HUDEP-2 (cell line): ENCODE measurements around the gene CCDC186.

Experiments used
- DNase-seq, 76 experiments: peaks; one replicate each; lab custom pipeline; 2025; ENCODE audit not compliant: unreplicated experiment in 76 of 76; lab: John Stamatoyannopoulos, UW

The CCDC186 gene

DNA sequence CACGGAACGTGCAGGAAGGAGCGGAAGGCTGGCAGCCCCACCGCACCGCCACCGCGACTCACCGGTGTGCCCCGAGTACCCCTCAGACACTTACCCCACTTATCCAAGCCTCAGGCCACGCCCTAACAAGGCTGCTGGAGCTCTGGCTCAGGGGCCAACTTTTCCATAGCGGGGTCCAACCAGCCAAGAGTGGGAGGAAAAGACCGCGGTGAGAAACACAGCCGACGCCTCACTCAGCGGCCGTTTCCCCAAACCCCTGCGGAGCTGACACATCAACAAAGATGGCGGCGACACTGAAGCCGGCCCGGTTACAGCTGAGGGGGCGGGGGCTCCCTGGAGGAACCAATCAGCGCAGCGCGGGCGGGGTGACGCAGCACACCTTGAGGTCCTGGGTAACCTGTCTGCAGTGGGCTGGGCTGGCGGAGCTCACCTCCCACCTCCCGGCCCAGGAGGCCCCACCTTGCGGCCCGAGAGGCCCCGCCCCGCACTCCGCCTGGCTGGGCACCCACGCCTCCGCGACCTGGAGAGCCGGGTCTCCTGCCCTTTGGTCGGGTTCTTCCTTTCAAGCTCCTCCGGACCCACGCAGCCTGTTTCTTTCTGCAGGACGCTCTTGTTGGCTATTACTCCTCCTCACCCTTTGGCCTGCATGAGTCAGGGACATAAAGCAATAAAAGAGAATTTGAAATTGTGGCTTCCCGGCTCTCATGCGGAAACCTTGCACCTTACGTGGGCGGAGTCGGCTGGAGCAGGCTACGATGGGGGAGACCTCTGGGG, at the start of gene CCDC186:
TSS of gene CCDC186 (minus strand) at position 283 of the 774 bp plus-strand sequence. CDS start 10,935 bp downstream, outside the sequence.
- peak in 75 of 76 experiments; percentile 30 to 93 (median 84) for DNase-seq

DNA sequence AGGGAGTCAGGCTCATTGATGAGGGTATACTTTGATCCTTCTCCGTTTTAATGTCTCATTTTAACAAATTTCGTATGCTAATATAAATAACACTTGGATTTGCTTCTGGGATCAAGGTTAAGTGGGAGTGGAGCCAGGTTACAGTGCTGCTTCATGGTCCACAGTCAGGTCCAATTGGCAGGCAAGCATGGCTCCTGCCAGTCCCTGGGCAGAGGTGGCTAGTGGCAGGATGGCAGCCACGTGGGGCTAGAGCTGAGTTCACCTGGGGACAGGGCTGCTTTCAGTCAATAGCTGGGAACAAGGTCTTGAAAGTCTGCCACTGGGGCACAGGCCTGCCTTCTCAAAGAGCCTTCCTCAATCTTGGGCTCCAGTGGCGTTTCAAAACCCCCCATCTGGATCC, 49.1 kb upstream of the CCDC186 start:
- no peak for DNase-seq

DNA sequence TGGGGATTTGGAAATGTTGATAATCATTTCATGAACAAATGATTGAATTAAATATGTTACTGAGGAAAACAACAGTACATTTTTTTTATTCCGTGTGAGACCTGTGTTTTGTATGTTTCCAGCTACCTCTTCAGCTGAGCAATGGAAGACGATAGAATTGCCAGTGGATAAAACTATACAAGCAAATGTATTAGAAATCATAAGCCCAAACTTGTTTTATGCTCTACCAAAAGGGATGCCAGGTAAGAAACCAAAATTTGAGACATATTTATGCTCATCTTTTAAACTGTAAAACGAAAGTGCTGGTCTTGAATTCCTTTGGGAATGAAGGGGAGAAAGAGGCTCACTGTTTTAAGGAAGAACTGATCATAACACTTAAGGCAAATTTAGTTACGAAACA, 47.2 kb upstream of the CCDC186 start:
- no peak for DNase-seq

DNA sequence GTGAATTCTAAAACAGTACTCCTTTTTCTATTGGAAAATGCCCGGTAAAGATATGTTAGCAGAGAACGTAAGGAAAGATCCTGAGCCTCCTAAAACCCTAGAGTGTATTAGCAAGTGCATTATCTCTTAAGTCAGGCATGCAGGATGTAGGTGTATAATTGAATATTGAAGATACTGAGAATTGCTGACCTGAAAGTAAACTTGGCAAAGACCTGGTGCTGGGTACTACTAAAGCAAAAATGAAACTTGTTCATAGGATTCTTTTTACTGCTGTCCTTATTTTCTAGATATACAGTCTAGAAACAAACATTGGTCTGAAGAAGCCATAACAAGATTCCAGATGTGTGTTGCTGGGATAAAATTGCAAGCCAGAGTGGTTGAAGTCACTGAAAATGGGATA, 46.3 kb upstream of the CCDC186 start:
- DNase-seq = no peak

DNA sequence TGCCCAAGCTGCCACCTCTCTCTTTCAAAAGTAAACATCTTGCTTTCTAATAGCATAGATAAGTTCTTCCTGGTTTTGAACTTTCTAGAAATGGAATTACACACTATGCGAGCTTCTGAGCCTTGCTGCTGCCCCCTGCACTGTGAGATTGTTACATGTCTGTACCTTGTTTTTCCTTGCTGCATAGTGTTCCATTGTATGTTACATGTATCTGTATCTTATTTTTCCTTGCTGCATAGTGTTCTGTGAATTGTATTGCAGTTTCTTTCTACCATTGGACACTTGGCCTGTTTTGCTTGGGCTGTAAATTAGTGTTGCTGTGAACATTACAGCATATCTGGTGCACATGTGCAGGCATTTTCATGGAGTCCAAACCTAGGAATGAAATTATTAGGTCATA, 41.0 kb upstream of the CCDC186 start:
- no peak for DNase-seq

DNA sequence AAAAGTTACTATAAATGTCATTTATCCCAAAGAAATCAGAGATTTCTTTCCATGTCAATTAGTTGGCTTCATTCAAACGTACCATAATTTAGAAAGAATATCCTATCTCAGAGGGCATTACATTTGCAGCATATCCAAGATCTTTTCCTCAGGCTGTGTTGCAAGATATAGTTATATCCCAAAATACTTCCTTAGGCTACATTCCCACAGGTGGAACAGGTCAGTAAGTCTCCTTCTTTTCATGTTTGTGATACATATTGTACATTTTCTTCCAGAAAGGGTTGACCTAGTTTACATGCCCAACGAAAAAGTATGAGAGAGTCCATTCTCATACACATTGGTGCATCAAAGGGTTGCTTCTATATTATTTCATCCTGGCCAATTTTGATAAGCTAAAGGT, 38.1 kb upstream of the CCDC186 start:
- no peak for DNase-seq

DNA sequence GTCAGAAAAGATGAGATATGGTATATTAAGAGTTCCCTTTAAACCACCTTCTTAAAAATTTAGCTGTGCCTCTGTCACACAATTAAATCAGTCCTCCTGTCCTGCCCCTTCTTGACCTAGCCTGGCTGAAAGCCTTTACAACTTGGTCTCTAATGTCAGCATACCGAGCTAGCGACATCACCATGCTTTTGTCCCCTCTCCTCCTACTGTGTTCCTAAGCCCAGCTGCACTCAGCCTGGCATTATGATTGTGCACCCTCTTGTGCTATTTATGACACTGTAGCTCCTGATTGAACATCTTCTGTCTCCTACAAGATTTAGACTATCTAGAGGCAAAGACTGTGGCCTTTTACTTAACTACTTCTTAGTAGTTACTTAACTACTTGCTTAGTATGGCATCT, 34.3 kb upstream of the CCDC186 start:
- DNase-seq = no peak

DNA sequence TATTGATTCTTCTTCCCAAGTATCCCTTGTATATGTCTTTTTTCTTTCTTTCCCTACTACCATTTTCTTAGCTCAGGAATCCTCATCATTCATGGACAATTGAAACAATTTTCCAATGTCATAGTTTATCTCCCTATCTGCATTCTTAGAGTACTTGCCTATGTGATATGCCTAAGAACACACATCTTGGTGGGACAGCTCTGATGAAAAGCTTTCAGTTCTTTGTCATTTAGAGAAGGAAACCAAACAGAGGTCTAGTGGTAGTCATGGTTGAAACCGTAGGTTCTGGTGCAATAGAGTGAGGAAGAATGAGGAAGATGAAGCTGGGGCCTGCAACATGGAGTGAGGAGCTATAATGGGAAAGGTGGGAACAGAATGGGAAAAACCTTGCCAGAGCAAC, 33.3 kb upstream of the CCDC186 start:
- no peak for DNase-seq

DNA sequence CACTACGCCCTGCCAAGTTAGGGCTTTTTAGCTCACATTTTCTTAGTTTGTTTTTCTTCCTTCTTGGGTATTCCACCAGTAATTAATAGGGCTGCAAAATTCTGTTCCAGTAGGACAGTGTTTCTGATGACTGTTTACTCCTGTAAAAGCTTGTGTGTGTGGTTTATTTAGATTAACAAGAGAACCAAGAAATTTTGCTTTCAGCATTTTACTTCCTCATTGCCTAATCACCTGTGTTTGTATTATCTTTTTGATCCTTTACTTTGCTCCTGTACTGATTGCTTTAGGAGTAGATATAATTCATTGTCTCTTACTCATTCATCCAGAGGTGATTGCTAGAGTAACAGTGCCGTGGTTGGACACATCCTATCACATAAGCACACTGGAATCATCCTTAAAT, 32.9 kb upstream of the CCDC186 start:
- DNase-seq = no peak

DNA sequence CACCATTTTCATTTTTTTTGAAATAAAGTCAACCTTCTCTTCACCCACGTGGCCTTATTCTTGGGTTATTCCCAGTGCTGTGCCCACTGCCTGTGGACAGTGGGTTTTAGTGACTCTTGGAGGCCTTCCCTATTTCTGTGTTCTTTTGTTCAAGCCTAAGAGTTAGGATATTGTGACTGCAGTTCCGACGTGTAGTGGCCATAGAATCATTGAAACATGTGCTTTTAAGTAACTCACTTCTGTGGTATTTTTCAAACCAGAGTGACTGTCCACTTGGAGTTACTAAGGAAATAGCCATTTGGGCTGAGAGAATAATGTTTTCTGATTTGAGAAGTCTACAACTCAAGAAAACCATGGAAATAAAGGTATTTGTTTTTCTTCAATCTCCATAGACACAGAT, 28.8 kb upstream of the CCDC186 start:
- no peak for DNase-seq

DNA sequence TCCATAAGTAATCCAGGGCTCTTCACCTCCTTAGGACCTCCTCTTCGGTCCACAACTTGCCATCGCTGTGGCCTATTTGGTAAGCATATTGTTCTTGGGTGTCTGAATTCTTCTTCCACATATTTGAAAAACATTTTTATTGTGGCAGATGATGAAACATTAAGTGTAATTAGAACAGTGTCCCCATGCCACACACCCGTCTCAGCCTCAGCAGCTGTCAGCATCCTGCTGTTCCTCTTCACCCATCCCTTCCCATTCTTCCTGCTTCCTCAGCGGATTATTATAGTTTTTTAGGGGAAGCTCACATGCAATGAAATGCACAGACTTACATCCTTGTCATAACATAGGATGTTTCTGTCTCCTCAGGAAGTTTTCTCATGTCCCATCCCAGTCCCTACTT, 25.2 kb upstream of the CCDC186 start:
- DNase-seq = no peak

DNA sequence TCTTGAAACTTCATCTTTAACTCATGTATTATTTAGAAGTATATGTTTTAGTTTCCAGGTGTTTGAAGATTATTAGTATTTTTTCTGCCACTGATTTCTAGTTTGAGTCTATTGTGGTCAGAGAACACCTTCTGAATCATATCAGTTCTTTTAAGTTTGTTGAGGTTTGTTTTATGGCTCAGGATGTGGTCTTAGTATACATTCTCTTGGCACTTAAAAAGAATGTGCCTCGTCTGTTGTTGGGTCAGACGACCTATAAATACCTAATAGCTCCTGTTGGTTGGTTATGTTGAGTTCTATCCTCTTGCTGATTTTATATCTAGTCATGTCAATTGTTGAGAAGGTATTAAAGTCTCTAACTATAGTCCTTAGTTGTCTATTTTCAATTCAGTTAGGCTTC, 21.1 kb upstream of the CCDC186 start:
- no peak for DNase-seq

DNA sequence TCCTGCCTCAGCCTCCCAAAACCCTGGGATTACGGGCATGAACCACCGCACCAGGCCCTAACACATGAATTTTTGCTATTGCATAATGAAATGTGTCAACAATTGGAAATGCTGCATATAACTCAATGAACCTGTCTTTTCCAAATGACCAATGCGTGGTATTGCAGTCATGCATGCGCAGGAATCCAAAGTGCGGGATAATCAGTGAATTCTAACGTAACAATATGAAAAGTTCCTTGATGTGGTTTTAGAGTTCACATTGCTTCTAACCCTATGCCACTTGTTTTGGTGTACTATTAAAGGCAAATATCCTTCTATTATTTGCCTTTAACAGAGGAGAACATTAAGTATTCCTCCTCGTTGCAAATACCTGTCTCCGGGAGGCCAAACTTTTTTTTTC, 15.7 kb upstream of the CCDC186 start:
- DNase-seq = no peak

DNA sequence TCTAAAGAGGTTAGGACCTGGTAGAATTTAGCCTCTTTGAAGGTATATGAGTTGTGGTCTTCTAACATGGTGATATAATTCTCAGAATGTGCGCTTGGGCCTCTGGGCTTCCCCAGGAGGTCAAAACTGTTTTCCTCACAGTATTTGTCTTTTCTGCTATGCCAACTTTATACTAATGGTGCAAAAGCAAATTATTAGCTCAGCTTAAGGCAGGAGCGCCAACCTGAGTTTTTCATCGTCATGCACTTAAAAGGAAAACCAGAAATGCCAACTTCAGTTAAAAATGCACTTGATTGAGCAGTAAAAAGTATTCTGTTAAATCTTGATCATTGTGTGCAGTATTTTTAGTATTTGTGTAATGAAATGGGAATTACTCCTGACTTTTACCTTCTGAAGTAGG, 14.9 kb upstream of the CCDC186 start:
- no peak for DNase-seq

DNA sequence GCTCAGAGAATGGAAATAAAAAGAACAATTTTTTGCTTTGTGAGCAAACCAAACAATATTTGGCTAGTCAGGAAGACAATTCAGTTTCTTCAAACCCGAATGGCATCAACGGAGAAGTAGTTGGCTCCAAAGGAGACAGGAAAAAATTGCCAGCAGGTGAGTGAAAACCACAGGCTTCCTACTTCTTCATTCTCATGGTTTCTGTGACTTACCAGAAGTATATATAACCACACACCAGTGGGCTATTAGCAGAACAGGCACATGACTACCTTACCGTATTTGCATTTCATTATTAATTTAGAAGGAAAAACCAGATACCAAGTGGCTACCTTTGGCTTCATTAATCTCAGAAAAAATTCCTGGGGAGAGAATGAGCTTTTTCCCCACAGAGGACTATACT, 14.0 kb upstream of the CCDC186 start:
- no peak for DNase-seq

DNA sequence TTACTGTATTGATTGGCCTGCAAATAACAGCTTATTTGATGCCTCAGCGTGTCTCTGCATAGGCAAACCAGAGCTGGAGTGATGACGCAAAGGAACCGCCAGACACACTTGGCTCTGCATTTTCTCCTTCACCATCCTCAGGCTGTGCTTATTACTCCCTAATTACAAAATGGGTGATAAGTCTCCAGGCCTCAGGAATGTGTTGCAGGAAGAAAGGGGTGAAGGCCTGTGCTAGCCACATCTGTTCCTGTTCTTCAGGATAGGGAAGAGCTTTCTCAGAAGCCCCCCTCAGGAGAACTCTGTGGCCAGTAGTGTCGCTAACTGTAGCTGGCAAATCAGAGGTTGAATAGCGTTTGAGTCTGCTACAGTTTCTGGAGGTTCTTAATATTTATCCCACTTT, 10.3 kb upstream of the CCDC186 start:
- DNase-seq = no peak

DNA sequence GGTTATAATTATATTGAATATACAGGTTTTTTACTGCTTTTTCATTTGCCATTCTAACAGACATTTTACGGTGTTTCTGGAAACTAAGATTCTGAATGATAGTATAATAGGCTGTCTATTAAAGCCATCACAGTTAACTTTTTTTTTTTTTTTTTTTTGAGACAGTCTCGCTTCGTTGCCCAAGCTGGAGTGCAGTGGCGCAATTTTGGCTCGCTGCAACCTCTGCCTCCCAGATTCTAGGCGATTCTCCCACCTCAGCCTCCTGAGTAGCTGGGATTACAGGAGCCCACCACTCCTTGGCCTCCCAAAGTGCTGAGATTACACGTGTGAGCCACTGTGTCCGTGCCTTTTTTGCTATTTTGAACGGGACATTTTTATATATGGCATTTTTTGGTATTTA, 9.6 kb upstream of the CCDC186 start:
- DNase-seq = no peak

DNA sequence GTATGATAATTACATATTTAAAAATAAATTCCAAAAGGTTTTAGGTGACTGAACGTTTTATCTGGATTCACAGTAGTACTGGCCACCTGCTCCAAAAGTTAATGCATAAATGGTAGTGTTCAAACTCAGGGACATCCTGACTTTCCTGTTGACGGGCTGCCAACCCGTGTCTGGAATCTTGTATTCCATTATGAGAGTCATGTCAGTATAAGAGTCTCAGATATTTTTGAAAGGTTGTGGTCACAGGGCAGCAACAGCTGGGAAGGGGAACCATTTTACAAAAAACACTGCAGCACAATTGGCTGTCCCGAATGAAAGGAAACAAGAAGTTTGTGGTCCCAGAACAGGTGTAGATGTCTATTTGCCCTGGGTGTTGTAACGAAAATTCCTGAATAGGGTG, 8.0 kb upstream of the CCDC186 start:
- DNase-seq = no peak

DNA sequence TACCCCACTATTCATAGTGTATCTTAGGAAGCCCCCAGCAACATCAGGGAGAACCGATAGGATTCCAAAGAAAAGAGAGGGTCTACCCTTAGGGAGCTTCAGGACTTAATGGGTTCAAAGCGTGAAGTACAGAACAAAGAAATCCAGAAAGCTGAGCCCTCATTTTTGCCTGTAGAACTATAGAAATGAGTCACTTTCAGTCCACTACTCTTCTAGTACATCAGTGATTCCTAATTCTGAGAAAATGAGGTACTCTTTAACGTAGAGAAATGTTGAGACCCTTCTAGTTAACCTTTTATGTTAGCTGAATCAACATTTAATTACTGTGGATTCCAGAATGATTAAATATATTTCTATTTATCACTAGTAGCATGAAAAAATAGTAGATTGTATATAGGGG, 6.9 kb upstream of the CCDC186 start:
- DNase-seq = no peak

DNA sequence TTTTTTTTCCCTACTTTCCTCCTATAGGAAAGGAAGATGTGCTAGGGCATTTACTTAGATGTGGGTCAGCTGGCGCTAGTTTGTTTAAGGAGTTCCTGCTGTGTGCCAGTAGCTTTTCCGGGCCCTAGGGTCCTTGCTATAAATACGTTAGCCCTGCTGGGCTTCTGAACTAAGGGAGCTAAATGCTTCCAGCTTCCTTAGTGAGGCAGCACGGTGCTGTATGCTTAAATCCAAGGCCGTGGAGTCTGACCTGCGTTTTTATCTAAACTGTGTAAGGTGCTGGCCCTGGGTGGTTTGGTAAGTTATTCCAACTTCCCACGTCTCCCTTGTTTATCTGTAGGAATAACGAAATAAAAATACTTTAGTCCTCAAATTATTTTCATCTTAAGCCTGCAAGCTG, 5.7 kb upstream of the CCDC186 start:
- DNase-seq = no peak

DNA sequence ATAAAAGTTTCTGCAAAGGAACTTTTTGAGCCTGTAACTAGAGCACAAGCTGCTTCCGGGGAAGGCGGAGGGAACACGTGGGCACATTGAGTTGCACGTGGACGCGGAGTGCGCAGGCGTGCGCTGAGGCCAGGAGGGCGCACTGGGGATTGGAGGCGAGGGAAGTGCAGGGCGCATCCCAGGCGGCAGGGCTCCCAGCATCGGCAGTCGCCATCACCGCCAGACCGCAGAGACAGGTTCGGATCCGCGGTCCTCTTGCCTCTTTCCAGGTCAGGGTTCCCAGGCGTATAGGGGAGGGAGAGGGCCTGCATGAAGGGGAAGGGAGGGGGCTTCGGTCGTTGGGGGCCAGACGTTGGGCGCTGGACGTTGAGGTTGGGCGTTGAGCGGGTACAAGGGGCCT, 5.1 kb upstream of the CCDC186 start, which contains the start of gene TDRD1:
TSS of gene TDRD1 (plus strand) at position 206 of the 400 bp plus-strand sequence. CDS start 8,479 bp downstream, outside the sequence.
- no peak for DNase-seq

DNA sequence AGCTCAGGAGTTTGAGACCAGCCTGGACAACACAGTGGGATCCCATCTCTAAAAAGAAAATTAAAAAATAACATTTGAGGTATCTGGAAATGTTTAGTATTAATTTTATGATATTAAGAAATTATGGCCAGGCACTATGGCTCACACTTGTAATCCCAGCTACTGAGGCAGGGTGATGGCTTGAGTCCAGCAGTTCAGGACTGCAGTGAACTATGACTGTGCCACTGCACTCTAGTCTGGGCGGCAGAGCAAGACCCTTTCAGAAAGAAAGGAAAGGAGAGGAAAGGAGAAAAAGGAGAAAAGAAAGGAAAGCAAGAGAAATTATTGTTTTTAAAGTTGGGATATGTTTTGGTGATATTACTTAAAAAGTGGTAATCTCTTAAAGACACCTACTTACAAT, 2.5 kb upstream of the CCDC186 start:
- no peak for DNase-seq

DNA sequence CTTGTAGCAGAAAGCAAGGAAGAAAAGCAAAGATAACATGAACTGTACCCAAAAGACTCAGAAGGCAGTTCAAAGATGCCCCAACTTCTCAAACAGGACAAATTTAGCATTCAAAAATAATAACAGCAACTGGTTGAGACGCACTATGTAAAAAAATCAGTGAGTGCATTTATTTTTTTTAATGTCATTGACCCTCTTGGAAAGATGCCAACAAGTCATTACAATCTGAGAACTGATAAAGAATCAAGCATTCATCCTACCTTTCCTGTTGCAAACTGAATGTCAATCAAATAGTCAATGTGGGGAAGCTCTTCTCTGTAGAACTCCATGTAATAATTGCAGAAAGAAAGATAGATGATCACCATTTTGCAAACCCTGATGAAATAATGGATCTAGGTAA, 1.7 kb upstream of the CCDC186 start:
- no peak for DNase-seq
